NB4 (cell line): Measurements from ENCODE around the gene MATR3.

Experiments
- POLR2A ChIP-seq: IDR thresholded peaks from 2 replicates; pipeline ENCODE4 v1.6.1; 2011; ENCODE audit warnings: mild to moderate bottlenecking; ENCODE audit not compliant: insufficient read length; ENCODE audit errors: extremely low read depth
- TF ChIP-seq, protein P1 (sequence below): IDR thresholded peaks from one replicate; pipeline ENCODE4 v1.5.1; 2012; ENCODE audit warnings: low read depth, low read length
- TF ChIP-seq, protein P2 (sequence below): IDR thresholded peaks from 2 replicates; pipeline ENCODE4 v1.6.1; 2011; ENCODE audit warnings: low read depth, low read length

DNA sequence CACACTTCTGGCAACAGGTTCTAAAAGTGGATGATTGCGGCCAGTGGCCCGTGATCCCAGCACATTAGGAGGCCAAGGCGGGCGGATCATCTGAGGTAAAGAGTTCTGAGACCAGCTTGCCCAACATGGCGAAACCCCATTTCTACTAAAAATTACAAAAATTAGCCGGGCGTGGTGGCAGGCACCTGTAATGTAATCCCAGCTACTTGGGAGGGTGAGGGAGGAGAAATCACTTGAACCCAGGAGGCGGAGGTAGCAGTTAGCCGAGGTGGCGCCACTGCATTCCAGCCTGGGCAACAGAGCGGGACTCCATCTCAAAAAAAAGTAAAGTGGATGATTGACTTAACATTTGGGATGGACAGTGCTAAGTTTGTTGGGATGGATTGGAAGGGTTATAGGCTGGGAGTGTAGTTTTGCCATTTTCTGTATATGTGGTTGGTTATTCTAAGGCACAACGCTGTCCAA lies 3.4 kb downstream of the MATR3 start:
- TF ChIP-seq, protein P1, sequence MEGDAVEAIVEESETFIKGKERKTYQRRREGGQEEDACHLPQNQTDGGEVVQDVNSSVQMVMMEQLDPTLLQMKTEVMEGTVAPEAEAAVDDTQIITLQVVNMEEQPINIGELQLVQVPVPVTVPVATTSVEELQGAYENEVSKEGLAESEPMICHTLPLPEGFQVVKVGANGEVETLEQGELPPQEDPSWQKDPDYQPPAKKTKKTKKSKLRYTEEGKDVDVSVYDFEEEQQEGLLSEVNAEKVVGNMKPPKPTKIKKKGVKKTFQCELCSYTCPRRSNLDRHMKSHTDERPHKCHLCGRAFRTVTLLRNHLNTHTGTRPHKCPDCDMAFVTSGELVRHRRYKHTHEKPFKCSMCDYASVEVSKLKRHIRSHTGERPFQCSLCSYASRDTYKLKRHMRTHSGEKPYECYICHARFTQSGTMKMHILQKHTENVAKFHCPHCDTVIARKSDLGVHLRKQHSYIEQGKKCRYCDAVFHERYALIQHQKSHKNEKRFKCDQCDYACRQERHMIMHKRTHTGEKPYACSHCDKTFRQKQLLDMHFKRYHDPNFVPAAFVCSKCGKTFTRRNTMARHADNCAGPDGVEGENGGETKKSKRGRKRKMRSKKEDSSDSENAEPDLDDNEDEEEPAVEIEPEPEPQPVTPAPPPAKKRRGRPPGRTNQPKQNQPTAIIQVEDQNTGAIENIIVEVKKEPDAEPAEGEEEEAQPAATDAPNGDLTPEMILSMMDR = no peak
- TF ChIP-seq, protein P2, sequence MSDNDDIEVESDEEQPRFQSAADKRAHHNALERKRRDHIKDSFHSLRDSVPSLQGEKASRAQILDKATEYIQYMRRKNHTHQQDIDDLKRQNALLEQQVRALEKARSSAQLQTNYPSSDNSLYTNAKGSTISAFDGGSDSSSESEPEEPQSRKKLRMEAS = no peak
- TF ChIP-seq POLR2A = no peak
